Fibroblast of lung (primary cell): ENCODE data around the gene ODAM. TPM values are rescaled to one million over a fixed set of nuclear protein-coding genes. Genes with fewer than 3 reads are reported as not detected.
A peak's percentile ranks its signal among the peaks of the same experiment; 100 is the strongest.

Source experiments
- DNase-seq, 2 donors: peaks; one replicate each; pipeline versions ENCODE4 v3.0.0 to v3.0.0-alpha.2; 2010; ENCODE audit warnings: low read depth in 2 of 2
- H2AFZ ChIP-seq: 2 replicates; pipeline ENCODE4 v1.5.1; 2012; ENCODE audit warnings: low read length, control low read depth, inconsistent platforms
- H3K27ac ChIP-seq: 2 replicates; pipeline ENCODE4 v1.5.1; 2011; ENCODE audit warnings: low read length, control low read depth; ENCODE audit not compliant: insufficient read depth
- H3K27me3 ChIP-seq: 2 replicates; pipeline ENCODE4 v1.5.1; 2011; ENCODE audit warnings: mild to moderate bottlenecking, low read length; ENCODE audit not compliant: control insufficient read depth, insufficient read depth
- H3K36me3 ChIP-seq: 2 replicates; pipeline ENCODE4 v1.5.1; 2011; ENCODE audit warnings: low read length; ENCODE audit not compliant: control insufficient read depth, insufficient read depth
- H3K4me1 ChIP-seq: 2 replicates; pipeline ENCODE4 v1.5.1; 2011; ENCODE audit warnings: low read length; ENCODE audit not compliant: control insufficient read depth, insufficient read depth; ENCODE audit errors: extremely low read depth
- H3K4me2 ChIP-seq: 2 replicates; pipeline ENCODE4 v1.5.1; 2011; ENCODE audit warnings: low read length, control low read depth; ENCODE audit not compliant: insufficient read depth; ENCODE audit errors: extremely low read depth
- H3K4me3 ChIP-seq, 4 experiments: fragments of 200-600 bp in 1 of 4; sonication (generic) in 1 of 4; replicated peaks in 1 of 4; 2 replicates each; pipeline ENCODE4 v1.5.1; 2011 to 2016; ENCODE audit warnings: low read length in 4 of 4, low read depth in 3 of 4, mild to moderate bottlenecking in 3 of 4, control low read depth in 2 of 4, inconsistent platforms in 1 of 4, mixed read lengths in 1 of 4; ENCODE audit not compliant: insufficient read depth in 1 of 4; ENCODE audit errors: control extremely low read depth in 1 of 4
- H3K79me2 ChIP-seq: 2 replicates; pipeline ENCODE4 v1.5.1; 2012; ENCODE audit warnings: mild to moderate bottlenecking, low read length, inconsistent platforms; ENCODE audit not compliant: control insufficient read depth, insufficient read depth
- H3K9ac ChIP-seq: 2 replicates; pipeline ENCODE4 v1.5.1; 2011; ENCODE audit warnings: mild to moderate bottlenecking, low read length, control low read depth; ENCODE audit not compliant: insufficient read depth
- H3K9me3 ChIP-seq: 2 replicates; pipeline ENCODE4 v1.5.1; 2012; ENCODE audit warnings: low read depth, low read length; ENCODE audit not compliant: control insufficient read depth, insufficient read depth
- H4K20me1 ChIP-seq: 2 replicates; pipeline ENCODE4 v1.5.1; 2011; ENCODE audit warnings: low read length; ENCODE audit not compliant: control insufficient read depth, insufficient read depth; ENCODE audit errors: extremely low read depth
- EZH2 ChIP-seq: IDR thresholded peaks from 2 replicates; pipeline ENCODE4 v1.5.1; 2012; ENCODE audit warnings: low read length, control low read depth, mild to moderate bottlenecking; ENCODE audit errors: missing control alignments
- polyA plus RNA-seq, 2 donors: library from polyadenylated mRNA; depleted of rRNA in 1 of 2; stranded (reverse) in 1 of 2; unstranded in 1 of 2; fragments of >200 nt; gene quantifications; 2 replicates each; pipeline ENCODE4 v1.2.1, GENCODE V29; 2011 to 2012; ENCODE audit warnings: missing spikeins in 1 of 2
- total RNA-seq: library from RNA; depleted of rRNA; stranded (reverse); fragments of >200 nt; gene quantifications from 2 replicates; pipeline ENCODE4 v1.2.1, GENCODE V29; 2014
- TF ChIP-seq, protein P1 (sequence below), 2 donors: IDR thresholded peaks in 1 of 2; conservative IDR thresholded peaks in 1 of 2; 1 replicate in 1 of 2; 2 replicates in 1 of 2; pipeline ENCODE4 v1.5.1; 2011 to 2012; ENCODE audit warnings: low read length in 2 of 2, control low read depth in 1 of 2, inconsistent platforms in 1 of 2, low read depth in 1 of 2, mild to moderate bottlenecking in 1 of 2

The ODAM gene
- total and polyA plus RNA-seq, 2 donors (not counting 1 experiment from before 2014, with no cell fraction given): not detected

DNA sequence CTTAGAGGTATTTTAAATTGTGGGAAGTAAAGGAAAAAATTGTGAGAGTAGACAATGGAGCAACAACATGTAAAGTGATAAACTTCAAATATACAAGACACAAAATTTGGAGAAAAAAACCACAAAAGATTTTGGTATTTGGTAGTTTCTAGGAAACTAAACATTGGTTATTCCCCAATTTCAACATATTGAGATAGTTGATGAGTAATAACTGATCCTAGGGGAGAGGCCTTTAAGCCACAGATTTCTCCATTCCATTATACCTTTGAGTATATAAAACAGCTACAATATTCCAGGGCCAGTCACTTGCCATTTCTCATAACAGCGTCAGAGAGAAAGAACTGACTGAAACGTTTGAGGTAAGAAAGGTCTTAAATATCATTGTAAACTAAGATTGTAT is 30.3 kb downstream of the ODAM start, which contains the start of gene FDCSP:
TSS of gene FDCSP (plus strand) at position 301 of the 400 bp plus-strand sequence. CDS start 5,071 bp downstream, outside the sequence.
- no peak within 1 kb of the TSS for H3K27ac ChIP-seq
- H3K27me3 ChIP-seq: no peaks in the 10 kb centered on the region
- no peaks in the 10 kb centered on the region for H3K79me2 ChIP-seq
- H4K20me1 ChIP-seq: no peaks in the 10 kb centered on the region
- no peak within 1 kb of the TSS for H3K9ac ChIP-seq
- TF ChIP-seq, protein P1, sequence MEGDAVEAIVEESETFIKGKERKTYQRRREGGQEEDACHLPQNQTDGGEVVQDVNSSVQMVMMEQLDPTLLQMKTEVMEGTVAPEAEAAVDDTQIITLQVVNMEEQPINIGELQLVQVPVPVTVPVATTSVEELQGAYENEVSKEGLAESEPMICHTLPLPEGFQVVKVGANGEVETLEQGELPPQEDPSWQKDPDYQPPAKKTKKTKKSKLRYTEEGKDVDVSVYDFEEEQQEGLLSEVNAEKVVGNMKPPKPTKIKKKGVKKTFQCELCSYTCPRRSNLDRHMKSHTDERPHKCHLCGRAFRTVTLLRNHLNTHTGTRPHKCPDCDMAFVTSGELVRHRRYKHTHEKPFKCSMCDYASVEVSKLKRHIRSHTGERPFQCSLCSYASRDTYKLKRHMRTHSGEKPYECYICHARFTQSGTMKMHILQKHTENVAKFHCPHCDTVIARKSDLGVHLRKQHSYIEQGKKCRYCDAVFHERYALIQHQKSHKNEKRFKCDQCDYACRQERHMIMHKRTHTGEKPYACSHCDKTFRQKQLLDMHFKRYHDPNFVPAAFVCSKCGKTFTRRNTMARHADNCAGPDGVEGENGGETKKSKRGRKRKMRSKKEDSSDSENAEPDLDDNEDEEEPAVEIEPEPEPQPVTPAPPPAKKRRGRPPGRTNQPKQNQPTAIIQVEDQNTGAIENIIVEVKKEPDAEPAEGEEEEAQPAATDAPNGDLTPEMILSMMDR (conservative IDR thresholded peaks at IDR 0.05 in 1 of 2, IDR thresholded peaks at IDR 0.05 in 1 of 2; ENCODE audit: low read depth in 1 of 2, low read length in 2 of 2): no peak
- TF ChIP-seq EZH2: no peak
- H3K36me3 ChIP-seq: no peaks in the 10 kb centered on the region
- H3K4me2 ChIP-seq: no peak within 1 kb of the TSS
- no peak within 1 kb of the TSS for H2AFZ ChIP-seq
- no peak within 1 kb of the TSS for H3K4me3 ChIP-seq
- no peaks in the 10 kb centered on the region for H3K4me1 ChIP-seq
- no peaks in the 10 kb centered on the region for H3K9me3 ChIP-seq
- no peak for DNase-seq

GRCh38 chr4:70236125-70236524 is 40.6 kb downstream of the ODAM start:
- Histone ChIP-seq H3K9ac (no peak overlapping the region), H2AFZ (no peak overlapping the region), H3K4me2 (no peak overlapping the region), H3K9me3 (no peaks in the 10 kb centered on the region), H3K27ac (no peak overlapping the region), H3K27me3 (no peaks in the 10 kb centered on the region), H3K4me1 (no peaks in the 10 kb centered on the region), H4K20me1 (no peaks in the 10 kb centered on the region), H3K79me2 (no peaks in the 10 kb centered on the region), H3K36me3 (no peaks in the 10 kb centered on the region), H3K4me3 (no peak overlapping the region)
- no peak for TF ChIP-seq EZH2
- TF ChIP-seq, protein P1 (conservative IDR thresholded peaks at IDR 0.05 in 1 of 2, IDR thresholded peaks at IDR 0.05 in 1 of 2; ENCODE audit: low read depth in 1 of 2, low read length in 2 of 2): no peak
- DNase-seq: peak in 1 of 2 donors; percentile 47

DNA sequence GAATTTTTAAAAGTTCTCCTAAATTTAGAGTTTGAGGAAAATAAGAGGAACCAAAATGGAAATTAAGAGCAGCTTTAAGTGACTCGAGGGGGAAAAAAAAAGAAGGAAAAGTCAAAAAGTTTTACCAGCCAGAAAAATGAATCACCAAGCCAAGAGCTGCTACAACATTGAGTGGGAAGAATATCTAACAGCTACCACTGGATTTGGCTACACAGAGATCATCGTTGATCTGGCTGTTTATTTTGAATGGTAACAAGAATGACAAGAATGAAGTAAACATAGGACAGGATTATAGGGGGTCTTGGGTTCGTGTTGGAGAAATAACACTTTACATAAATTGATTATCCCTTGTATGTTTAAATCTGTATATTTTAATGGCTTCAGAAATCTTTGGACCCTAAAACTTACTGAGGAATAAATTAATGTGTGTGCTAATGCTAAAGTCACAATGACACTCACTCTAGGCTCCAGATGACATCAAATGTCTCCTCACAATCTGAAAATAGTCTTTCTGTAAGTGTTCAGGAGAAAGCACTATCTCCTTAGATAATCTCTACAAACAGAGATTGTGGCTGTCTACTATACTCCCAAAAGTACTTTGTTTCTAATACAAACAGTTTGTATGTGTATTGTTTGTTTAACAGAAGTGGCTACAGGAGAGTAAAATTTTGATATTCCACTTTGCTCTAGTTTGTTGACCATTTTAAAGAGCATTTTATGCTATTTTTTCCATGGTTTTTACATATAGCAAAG is 43.8 kb downstream of the ODAM start:
- Histone ChIP-seq H3K36me3 (no peaks in the 10 kb centered on the region), H3K79me2 (no peaks in the 10 kb centered on the region), H3K4me3 (no peak overlapping the region), H3K4me2 (no peak overlapping the region), H3K27me3 (no peaks in the 10 kb centered on the region), H3K4me1 (no peaks in the 10 kb centered on the region), H3K9ac (no peak overlapping the region), H3K27ac (no peak overlapping the region), H2AFZ (no peak overlapping the region), H4K20me1 (no peaks in the 10 kb centered on the region), H3K9me3 (no peaks in the 10 kb centered on the region)
- peak in 1 of 2 donors; percentile 16 for DNase-seq
- TF ChIP-seq, protein P1 (conservative IDR thresholded peaks at IDR 0.05 in 1 of 2, IDR thresholded peaks at IDR 0.05 in 1 of 2; ENCODE audit: low read depth in 1 of 2, low read length in 2 of 2): no peak
- no peak for TF ChIP-seq EZH2
